ELR (cell line): ENCODE results near the gene CDC42EP3.

Experiments used
- DNase-seq: peaks from one replicate; pipeline ENCODE4 v3.0.0-alpha.2; 2015; ENCODE audit warnings: low read depth

The CDC42EP3 gene

DNA sequence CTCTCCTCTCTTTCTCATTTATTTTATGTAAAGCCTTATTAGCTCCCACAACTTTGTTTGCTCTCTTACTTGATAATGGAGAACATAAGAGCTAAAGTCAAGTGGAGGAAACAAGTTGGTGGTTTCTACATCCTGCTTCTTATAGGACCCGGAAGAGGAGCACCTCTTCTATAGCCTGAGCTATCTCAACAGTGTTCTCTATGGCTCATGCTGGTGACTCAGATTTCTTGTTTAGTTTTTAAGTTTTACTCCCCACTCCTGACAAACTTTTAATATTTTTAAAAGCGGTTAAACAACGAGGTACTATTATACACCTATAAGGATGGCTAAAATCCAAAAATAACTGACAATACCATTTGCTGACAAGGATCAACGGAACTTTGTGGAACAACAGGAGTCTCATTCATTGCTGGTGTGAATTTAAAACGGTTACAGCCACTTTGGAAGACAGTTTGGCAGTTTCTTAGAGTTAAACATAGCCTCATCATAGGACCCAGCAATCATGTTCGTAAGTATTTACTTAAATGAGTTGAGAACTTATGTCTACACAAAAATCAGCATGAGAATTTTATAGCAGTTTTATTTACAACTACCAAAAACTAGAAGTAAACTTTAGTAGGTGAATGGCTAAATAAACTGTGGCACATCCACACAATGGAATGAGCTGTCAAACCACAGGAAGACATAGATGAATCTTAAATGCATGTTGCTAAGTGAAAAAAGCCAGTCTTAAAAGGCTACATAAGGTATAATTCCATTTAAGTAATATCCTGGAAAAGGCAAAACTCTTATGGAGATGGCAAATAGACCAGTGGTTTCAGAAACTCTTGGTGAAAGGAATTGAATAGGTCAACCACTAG lies 12.7 kb upstream of the CDC42EP3 start:
- peak; percentile 68 for DNase-seq

DNA sequence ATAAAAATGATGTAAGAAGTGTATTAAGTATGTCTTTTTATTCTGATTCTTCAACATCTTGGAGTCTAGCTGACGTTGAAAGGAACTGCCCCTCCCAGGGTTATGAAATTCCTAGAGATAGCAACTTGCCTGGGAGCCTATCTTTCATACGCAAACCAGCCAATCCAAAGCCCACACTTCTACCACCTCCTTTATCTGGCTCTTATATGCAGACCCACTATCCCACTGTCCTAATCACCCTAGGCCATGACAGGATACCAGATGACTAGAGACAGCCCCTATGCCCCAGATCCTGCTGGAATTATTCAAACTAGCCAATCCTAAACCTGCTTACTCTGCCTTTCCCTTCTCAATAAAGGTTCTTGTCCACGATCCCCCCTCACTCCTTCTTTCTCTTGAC lies 11.8 kb upstream of the CDC42EP3 start:
- no peak for DNase-seq

DNA sequence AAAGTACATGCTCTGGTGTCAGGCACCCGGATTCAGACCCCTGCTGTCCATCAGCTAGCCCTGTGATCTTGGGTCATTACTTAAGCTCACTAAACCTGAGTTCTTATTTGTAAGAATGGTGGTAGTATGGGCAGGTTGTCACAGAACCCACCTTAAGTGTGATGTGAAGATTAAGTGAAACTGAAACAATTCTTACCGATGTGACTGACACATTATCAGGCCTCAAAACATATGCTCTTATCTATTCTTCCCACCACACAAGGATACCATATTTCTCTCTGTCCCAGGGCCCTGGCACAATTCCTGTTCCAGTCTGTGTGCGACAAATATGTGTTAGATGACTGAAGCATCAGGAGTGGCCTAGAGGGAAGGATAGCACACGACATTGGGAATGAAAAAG lies 11.0 kb upstream of the CDC42EP3 start:
- no peak for DNase-seq

DNA sequence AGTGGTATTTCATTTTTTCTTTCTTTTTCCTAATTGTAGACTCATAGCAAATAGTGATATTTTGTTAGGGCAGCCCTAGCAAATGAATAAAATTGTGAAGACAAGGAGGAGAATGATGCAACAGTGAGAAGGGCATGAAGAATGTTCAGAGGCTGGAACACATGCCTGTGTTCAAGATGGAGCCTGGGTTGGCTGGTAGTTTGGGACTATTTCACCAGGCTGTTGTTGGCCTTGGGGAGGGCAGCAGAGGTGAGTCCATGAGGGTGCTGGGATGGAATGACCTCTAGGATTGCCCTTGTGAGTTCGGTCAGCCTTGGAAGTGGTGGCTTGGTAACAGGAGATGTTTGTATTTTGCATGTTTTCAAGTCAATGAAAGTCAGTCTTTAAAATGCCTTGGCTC lies 10.1 kb upstream of the CDC42EP3 start:
- DNase-seq: no peak

DNA sequence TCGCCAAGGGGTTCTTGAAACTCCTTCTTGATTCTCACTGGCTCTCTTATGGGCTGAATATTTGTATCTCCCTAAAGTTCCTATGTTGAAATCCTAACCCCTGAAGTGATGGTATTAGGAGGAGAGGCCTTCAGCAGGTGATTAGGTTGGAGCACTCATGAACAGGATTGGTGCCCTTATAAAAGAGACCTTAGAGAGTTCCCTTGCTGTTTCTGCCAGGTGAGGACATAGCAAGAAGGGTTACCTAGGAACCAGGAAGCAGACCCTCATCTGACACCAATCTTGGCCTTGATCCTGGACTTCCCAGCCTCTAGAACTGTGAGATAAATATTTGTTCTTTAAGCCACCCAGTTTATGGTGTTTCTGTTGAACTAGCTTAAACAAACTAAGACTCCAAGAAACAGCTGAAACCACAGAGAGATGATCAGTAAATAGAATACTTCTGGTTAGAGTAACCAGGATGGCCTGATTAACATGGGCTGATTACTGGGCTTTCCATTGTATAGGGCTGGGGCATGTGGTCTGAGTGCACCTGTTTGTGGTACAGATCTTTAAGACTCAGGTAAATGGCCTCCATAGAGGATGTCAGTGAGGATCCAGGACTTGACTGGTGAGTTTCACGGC lies 7.7 kb upstream of the CDC42EP3 start:
- no peak for DNase-seq

DNA sequence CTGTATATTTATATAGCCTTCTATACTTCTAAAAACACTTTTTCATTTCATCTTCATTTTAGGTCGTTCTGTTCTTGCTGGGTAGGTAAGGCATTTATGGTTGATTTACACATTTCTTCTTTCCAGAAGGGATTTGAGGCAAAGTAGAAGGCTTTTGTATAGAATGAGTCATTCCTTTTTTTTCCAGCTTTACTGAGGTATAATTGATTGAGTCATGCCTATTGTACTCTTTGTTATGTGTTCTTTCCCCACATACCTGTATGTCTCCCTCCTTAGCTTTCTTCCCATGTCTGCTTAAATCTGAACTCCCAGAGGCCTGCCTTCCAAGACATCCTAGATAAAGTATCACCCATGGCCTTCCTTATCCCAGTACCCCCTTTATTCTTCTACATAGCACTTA lies 4.8 kb upstream of the CDC42EP3 start:
- peak; percentile 86 for DNase-seq

DNA sequence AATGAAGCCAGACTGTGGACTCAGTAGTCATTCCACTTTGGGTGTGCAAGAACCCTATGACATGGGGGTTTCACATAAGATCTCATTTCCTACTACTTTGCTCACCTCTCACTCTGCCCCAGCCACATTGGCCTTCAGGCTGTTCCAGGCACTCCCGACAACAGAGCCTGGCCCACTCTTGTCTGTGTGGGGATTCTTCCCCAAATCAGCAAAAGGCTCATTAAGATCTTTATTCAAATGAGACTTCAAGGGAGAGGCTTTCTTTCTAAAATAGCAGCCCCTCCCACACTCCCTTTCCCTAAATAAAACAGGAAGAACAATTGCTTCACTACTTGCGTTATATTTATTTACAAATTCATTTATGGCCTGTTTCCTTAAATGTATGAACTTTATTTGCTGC lies 3.5 kb upstream of the CDC42EP3 start:
- DNase-seq: no peak

DNA sequence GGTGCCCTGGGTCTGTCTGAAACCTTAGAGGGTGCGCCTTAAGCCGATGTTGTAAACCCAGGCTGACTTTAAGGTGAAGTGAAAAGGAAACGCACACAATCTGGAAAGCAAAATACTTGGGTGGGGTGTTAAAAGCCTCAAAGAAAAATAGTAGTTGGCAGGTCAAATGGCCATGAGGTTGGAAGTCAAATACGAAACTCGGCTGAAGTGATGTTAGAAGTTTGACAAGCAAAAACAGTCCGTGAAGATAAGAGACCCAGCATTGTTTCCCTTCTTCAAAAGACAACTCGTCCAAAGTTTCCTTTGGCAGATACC lies 1.4 kb upstream of the CDC42EP3 start:
- DNase-seq: no peak

DNA sequence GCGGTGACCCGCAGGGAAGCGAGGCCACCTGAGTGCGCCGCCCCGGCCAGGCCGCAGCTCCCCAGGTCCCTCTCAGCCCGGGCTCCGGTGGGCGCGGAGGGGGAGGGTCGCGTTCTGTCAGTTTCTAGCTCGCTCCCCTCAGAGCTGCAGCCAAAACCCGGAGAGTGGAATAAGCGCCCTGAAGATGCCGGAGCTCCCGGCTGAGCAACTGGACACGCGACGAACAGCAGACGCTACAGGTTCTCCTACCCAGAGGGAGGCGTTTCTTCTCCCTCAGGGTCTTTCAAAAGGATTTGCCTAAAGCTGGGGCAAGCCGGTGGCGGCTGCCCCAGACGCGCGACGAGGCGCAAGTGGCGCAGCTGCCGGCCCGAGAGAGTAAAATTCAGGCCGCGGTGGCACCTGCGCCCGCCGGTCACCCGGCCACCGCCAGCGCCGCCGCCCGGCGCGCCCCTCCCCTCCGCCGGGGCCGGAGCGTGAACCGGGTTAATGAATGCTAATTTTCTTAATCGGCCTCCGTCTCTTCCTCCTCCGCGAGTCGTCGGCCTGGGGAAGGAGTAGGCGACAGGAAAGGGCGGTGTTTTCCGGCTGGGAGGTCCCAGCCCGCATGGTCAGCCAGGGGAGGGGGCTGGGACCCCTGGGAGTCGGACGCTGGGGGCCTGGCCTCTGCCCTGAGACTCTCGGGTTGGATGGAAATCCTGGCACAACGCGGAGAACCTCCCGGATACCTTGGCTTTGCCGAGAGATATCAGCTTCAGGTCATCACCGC lies 845 bp upstream of the CDC42EP3 start:
- peak; percentile 85 for DNase-seq

DNA sequence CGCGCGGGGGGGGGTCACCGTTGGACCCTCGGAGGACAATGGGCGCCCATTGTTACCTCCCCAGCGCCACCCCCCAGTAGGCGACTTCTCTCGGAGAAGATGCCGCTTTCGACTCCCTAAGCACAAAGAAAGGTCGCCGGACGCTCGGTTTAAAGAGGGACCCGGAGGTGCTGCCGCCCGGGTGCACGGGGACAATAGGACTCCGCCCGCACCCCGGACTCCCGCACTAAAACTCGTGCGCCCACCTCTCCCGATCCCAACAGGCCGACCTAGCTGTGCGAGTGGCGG lies 318 bp upstream of the CDC42EP3 start:
- DNase-seq: no peak

DNA sequence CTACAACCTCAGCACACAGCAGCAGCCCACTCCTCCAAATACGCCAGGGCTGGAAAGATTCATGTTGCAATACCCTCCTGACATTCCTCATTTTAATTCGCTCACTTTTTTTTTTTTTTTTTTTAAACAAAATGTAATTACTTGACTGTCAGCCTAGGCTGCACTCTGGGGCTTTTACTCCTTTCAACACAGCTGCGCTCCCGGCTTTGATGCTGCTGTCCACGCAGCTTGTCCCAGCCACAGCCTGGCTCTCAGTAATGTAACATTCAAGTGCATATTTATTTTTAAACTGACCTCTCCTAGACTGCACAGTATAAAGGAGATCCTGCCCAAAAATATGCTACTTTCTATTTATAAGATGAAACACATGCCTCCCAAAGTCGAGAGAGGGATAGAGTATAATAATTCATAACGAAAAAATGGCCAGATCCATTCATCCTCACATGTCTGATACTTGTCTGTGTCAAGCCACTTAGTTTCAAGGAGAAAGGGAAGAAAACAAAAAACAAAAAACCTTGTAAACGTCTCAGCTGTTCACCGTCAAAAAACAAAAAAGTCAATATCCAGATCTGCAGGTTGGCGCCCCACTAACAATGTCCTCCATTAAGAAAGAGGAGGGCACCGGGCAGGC lies 949 bp downstream of the CDC42EP3 start:
- DNase-seq: no peak

DNA sequence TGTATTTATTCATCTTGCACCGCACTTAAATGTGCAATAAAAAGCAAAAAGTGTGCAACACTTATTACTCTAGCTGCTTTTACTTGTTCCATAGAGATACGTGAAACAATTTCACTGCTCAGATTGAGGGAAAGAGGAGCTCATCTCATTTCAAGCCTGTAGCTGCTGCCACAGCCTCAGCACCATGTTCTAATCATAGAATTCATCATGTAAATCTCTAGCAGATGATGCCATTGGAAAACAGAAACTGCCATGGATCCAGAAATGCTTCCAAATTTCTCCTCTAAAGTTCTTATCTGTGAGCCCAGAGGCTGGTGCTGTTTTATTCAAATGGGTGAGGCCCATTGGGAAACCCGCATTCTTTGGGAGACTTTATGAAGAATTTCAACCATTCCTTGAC lies 2.0 kb downstream of the CDC42EP3 start:
- DNase-seq: no peak

DNA sequence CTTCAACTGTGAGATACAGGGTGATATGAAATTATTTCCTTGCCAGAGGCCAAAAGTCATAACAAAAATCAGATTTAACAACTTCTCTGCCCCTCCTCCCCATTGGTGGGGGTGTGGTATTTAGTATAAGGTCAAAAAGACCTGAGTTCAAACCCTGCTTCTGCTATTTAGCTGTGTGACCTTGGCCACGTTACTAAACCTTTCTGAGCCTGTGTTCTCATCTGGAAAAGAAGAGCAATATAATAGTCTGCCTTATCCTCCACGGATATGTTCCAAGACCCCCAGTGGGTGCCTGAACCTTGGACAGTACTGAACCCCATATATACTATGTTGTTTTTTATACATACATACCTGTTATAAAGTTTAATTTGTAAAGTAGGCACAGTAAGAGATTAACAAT lies 3.7 kb downstream of the CDC42EP3 start:
- no peak for DNase-seq

DNA sequence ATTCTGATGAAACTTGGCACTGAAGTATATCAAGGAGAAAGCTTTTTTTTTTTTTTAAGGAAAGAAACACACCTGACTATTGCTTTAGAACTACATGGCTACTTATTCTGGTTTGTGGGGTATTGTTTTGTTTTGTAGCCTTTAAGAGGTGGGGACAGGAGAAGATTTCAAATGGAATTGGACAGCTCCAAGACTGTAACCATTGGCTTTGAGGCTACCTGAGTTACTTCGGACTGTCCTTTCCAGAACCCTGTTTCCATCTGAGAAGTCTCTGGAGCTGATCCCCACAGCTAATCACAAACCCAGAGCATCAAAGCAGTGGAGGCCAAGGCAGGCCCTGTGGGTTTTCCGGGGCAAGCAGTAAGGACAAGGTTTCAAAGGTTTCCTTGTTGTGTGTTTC lies 4.7 kb downstream of the CDC42EP3 start:
- no peak for DNase-seq

DNA sequence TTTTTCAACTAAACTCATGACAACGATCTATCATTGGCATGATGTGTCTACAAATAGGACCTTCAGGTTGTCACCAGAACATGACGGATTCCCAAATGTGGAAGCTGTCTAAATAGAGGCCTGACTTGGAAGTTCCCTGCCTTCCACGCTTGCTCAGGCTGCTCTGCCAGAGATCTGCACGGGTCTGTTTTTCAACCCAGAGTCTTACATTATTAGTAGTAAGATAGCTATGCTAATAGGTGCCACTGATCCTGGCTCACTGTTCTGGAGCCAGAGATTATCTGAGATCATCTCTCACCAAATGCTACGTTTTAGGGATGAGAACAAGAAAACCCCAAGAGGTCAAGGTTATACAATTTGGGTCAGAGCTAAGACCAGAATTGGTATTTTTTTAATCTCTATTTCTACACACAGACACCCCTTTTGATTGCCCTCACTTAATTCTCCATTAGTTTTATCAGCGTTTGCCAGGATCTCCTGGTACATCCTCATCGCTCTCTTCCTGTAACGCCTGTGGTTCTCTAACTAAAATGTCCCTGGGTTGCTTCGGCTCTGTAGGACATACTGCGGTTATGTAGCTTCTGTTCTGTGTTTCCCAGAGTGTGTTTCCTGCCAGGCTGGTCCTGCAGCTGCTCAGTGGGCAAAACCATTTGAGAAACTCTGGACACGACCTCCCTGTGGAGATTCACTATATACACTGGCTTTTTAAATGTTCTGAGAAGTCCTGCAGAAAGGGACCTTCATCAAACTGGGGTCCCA lies 5.7 kb downstream of the CDC42EP3 start:
- DNase-seq: no peak

DNA sequence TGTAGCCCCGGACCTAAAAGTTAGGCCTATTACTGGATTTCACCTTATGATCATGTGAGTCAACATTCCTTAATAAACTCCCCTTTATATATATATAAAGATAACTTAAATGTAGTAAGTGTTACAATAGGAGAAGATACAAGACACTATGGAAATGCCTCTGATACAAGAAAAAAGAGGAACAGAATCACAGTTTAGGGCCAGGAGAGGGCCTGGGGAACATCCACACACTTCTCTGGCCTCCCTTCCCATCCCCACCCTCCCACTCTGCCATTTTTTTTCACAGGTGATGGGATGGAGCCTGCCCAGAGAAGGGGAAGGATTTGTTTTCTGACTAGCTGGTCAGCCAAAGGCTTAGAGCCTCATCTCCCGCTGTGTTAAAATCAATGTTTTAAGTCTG lies 6.4 kb downstream of the CDC42EP3 start:
- DNase-seq: no peak

DNA sequence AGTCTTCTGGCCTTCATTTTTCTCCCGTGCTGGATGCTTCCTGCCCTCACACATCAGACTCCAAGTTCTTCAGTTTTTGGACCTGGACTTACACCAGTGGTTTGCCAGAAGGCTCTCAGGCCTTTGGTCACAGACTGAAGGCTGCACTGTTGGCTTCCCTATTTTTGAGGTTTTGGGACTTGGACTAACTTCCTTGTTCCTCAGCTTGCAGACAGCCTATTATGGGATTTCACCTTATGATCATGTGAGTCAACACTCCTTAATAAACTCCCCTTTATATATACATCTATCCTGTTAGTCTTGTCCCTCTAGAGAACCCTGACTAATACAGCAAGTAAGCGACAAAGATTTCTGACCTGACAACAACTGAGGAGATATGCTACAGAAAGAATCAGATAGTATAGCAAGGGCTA lies 7.2 kb downstream of the CDC42EP3 start:
- DNase-seq: no peak

DNA sequence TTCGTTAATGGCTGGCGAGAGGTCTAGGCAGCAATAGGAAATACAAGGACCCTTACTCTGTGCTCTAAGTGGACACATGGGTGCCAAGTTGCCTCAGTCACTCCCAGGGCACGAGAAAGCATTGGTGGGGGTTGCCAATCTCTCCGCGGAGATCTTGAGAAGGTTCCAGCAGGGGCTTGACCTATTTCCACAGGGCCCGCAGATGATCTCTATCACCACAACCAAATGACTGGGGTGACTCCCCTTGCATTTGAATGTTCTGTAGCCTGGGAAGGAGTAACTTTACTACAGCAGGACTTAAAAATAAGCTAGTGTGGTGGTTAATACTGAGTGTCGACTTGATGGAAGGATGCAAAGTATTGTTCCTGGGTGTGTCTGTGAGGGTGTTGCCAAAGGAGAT lies 8.1 kb downstream of the CDC42EP3 start:
- no peak for DNase-seq

DNA sequence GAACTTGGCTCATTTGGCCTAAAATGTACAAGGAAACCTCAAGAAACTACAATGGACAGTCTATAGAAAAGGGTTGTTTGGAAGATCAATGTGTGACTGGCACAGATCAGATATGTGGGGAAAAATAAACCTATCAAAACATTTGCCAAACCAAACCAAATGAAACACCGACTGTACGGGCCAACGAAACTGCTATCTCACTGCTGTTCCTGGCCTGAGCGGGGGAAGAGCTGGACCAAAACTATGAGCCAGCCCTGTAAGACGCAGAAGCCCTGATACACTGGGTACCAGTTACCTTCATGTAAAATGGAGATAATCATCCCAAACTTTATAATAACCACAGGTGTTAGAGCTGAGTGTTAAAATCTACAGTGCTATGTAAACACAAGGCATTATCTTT lies 11.7 kb downstream of the CDC42EP3 start:
- no peak for DNase-seq

DNA sequence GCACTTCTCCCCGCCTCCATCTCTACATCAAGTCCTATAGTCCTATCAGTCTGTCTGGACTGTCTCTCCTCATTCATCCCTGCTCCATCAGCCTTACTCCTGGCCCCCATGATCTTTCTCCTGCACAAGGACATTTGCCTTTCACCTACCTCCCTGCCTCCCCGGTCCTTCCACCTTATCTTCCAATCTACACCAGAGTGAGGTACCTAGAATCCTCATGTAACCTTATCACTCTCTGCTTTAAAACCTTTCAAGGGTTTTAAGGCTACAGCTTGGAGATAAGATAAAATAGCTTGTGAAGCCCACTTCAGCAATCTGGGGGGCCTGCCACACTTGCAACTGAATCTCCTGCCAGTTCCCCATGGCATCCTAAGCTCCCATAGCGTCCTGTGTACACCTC lies 12.8 kb downstream of the CDC42EP3 start:
- DNase-seq: no peak

DNA sequence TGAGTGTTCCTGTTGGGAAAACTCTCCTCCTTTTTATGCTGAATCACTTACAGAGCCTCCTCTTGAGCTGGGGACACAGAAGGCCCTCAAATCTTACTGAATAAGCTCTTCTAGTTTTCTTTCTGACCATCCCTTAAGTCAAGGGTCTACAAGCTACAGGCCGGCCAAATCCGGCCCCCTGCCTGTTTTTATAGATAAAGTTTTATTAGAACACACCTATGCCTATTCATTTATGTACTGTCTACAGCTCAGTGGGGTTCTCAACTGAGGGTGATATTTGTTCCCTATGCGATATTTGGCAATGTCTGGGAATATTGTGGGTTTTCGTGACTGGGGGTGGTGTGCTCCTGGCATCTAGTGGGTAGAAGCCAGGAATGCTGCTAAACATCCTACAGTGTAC lies 14.0 kb downstream of the CDC42EP3 start:
- no peak for DNase-seq
